CD4-positive, alpha-beta T cell treated with Interleukin-6 at 100 ng/mL for 8 hours (primary cell): ENCODE measurements around the gene TTN.

Source experiments
- DNase-seq: peaks from one replicate; pipeline ENCODE4 v3.0.0-alpha.2; 2020; ENCODE audit warnings: mixed read lengths, low spot score

Gene TTN

DNA sequence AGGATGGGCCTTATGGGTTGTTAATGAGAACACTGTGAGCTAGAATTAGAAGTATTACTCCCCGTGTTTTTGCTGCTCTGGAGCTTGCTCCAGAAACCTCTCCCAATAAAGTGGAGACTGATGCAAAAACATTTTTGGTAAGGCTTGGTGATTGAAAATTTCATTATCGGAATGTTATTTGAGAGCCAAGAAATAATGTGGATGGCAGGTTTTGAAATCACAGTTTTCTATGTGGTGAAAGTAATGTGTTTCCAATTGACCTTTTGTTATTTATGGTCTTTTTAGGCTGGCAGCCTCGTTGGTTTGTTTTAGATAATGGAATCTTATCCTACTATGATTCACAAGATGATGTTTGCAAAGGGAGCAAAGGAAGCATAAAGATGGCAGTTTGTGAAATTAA is 321.9 kb downstream of the TTN start:
- no peak for DNase-seq

DNA sequence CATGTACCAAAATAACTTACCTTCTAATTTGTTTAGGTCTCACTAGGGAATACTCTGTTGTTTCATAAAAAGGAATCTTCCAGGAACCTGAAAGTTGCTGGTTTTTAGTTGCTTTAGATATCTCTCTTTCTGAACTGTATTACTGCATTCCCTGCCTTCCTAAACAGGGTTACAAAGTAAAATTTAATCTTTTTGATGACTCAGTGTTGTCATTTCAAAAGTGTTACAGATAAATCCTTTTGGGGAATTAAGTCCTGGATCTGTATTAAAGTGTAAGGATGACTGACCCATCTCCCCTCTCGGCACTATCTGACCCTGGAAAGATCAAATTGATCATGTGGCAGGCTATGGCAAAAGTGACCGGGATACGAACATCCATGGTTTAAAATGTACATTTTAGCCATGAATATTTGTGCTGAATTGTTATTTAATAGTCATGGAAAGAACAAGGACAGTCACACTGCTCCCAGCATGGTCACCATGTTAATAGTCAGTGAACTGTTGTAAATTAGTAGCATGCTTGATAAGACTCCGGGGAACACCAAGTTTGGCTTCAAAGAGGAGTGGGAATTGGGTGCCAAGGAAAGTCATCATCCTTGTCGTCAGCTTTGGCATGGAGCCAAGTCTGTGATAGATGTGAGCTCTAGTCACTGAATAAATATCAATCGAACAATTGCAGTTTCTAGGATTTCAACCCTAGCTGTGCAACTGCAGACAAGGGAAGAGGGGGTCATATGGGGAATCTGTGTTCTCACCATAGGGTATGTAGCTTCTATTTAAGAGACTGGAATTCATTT is 322.8 kb downstream of the TTN start:
- DNase-seq, result no peak

DNA sequence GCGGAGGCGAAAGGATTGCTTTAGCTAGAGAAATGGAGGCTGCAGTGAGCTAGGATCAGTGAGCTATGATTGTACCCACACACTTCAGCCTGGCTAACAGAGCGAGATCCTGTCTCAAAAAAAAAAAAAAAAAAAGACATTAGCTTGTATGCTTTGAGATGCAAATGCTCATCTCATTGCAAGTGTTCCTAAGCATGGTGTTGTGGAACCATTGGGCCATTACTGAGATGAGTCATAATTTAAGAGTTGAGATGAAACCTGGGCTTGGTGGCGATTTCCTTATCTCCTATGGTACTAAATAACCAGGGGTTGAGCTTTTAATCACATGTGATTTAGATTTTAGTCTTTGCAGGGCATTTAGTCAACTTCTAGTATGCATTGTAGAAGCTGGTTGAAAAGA is 324.8 kb downstream of the TTN start:
- no peak for DNase-seq

DNA sequence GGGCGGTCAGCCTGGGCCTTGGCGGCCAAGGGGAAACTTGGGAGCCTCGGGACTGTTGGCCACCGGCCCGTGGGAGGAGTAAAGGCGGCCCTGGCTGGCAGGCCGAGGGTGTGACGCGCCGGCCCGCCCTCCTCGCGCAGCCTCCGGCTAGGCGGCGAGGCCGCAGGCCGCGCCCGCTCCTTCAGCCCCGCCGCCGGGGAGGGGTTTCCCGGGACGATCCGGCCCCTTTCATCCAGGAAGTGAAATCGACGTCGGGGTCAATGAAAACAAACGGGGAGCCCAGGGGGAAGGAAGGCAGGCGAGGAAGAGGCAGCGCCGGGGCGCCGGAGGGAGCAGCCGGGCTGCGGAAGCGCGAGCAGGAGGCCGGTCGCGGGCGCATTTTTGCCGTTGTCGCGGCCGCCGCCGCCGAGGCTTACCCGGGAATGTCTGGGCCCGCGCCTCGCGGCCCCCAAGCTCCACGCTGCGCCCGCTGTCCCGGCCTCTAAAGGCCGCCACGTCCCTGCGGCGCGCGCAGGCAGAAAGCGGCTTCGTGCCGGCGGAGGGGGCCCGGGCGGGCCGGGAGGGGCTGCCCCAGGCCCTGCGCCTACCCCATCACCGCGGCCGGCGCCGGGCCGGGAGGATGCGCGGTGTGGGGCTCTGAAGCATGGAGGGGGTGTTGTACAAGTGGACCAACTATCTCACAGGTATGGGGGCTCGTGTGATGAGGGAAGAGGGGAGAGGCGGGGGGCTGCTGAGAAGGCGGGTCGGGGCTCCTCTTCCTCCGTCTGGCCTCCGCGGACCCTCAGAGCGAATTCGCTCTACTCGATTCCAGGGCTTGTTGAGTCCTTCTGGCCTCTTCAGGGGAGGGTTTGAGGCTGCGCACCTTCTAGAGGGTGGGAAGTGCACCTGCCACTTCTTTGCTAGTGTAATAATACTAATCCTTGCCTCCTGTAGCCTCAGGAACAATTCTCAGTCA is 326.7 kb downstream of the TTN start, which contains the start of gene PLEKHA3:
Gene PLEKHA3 (plus strand): TSS at position 231 of the 955 bp plus-strand sequence. CDS start 413 bp downstream, at position 644.
- DNase-seq, result peak; percentile 76

DNA sequence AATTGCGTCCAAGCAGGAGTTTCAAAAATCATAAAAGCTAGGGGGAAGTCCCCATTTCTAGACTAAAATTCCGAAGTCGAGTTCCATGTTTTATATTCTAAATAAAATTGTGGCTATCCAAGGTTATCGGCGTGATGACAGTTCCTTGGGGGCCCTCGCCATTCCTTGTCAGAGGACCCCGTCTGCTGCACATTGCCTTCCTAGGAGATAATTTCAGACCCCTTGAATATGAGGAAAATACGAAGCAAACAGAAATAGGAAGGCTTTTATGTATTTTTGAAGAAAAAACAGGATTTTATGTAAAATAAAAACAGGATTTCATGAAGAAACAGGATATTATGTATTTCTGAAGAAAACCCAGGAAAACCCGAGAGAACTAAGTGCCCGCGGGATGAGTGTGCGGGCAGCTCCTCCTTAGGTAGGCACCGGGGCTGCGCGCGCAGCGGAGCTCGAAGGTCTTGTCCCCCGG is 327.4 kb downstream of the TTN start:
- DNase-seq, result no peak

DNA sequence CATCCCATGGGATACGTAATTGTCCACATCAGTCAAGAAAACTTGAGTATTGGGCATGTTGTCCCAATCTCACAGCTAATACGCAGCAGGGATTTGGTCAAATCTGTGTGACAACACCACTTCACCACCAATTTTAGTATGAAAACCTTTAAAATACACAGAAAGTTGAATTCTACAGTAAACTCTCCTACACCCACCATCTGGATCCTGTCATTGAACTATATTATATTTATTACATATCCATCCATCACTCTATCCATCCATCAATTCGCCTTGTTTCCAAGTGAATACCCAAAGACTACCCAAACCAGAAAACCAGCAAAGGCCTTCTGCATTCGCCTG is 328.0 kb downstream of the TTN start:
- no peak for DNase-seq

DNA sequence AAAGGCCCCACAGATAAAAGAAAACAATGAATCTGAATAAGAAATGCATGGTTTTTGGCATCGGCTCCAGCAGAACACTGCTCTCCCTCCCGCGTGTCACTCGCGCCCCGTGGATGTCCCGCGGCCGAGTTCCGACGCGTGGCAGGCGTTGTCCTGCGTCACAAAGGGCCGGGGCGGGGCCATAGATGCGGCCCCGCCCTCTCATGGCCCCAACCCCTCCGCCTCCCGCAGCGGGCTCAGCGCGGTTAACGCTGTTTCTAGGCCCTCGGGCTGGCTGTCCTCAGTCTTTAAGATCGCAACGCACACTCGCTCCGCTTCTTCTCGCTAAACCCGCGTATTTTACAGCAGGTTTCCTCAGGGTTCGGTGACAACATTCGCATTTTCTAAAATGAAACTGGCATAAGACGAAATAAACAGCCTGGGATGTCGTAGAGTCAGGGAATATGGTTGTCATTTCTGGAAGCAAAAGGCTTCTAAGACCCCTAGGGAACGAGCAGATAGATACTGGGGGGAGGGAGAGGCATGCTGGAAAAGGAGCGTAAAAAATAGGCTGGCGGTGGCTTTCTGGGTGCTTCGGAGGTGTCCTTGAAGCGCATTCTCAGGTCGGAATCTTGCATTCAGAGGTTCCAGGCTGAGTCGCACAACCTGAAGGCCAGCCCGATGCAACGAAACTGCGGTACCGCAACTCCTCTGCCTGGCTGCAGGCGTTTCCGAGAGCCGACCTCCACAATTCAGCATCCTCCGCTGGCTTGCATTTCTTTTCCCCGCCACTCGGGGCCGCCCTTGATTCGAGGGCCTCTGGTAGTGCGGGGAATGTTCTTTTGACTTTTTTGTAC is 328.6 kb downstream of the TTN start, which contains the start of gene FKBP7:
Gene FKBP7 (minus strand): TSS at position 162 of the 836 bp plus-strand sequence. CDS start 101 bp downstream, at position 61.
- peak; percentile 81 for DNase-seq

DNA sequence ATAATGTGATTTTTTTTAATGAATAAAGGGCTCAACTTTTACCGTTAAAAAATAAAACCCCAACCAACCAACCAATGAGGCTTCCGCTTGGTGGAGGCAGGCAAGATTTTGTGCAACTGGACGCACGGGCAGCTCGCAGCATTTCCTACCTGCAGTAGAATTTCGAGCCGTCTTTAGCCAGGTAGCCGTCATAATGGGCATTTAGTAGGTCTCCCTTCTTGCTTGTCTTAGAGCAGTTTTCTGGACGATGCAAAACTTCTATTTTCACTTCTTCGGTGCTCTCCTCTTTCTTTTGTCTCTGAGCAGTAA is 329.1 kb downstream of the TTN start:
- DNase-seq, result no peak

DNA sequence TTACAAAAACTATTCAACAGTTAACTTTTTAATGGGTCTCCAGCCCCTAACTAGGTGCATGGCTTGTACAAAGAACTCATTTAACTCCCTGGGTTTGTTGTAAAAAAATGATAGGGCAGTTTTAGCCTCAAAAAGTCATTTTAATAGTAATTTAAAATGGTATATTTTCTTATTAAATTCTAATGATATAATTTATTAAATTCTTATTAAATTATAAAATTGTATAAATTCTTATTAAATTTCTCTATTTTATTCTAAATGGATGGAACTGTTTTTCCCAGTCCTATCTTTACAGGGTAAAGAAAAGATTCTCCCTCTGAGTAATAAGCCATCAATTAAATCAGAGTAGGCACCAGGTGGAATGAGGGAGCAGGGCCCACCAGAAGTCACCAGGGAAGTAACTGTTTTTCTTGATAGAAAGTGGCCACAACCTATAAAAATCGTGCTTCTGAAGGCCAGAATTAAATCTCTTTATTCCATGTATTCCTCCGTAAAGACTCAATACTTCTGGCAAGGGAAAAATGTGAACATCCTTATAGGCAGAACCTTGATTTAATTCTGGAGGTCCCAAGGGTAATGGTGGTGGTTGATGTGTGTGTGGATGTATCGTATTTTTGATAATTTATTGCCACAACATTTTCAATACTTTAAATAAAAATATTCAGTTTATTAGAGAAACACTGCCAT is 329.6 kb downstream of the TTN start:
- DNase-seq, result no peak

DNA sequence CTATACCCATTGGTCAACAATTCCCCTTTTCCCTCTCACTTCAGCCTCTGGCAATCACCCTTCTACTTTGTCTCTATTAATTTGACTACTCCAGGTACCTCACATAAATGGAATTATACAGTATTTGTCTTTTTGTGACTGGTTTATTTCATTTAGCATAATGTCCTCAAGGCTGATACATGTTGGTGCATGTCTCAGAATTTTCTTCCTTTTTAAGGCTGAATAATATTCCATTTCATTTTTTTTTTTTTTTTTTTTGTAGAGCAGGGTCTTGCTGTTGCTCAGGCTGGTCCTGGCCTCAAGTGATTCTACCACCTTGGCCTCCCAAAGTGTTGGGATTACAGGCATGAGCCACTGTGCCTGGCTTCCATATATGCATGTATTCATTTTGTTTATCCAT is 330.7 kb downstream of the TTN start:
- no peak for DNase-seq
